OCI-LY7 (cell line): ENCODE data around the gene ADGRG6. TPM values are rescaled to one million over a fixed set of nuclear protein-coding genes. Genes with fewer than 3 reads are reported as not detected.

Experiments used
- BruUV-seq: library from RNA; stranded (reverse); fragments of 400-500 nt; replicated peaks from 2 replicates; lab custom pipeline; 2021; lab: Mats Ljungman, UMichigan
- CTCF ChIA-PET: fragments of 300-600 bp; sonication (Branson Sonifier 250); formaldehyde crosslinking; loops from one replicate; lab custom pipeline; 2022; ENCODE audit warnings: antibody characterized with exemption; ENCODE audit not compliant: unreplicated experiment; lab: Charles Lee
- POLR2A ChIA-PET: fragments of 300-600 bp; sonication (Branson Sonifier 250); formaldehyde crosslinking; loops from one replicate; lab custom pipeline; 2022; ENCODE audit warnings: antibody characterized with exemption; lab: Charles Lee
- DNase-seq: peaks from one replicate; pipeline ENCODE4 v3.0.0-alpha.2; 2015; ENCODE audit warnings: low spot score
- H2AFZ ChIP-seq: fragments of 200-600 bp; sonication (generic), shearing (Covaris generic); 2 replicates; pipeline ENCODE4 v1.6.1; 2014; ENCODE audit warnings: mild to moderate bottlenecking, antibody characterized with exemption, low read length, moderate library complexity
- H3K27ac ChIP-seq: fragments of 200-600 bp; sonication (generic); 2 replicates; pipeline ENCODE4 v1.5.1; 2014; ENCODE audit warnings: mixed run types, low read depth, mild to moderate bottlenecking, moderate library complexity, low read length, inconsistent platforms; ENCODE audit not compliant: poor library complexity, severe bottlenecking
- H3K36me3 ChIP-seq: fragments of 200-600 bp; sonication (generic); 2 replicates; pipeline ENCODE4 v1.6.1; 2014; ENCODE audit warnings: mild to moderate bottlenecking, antibody characterized with exemption, low read length, moderate library complexity, mixed read lengths; ENCODE audit not compliant: insufficient read depth
- H3K4me1 ChIP-seq: fragments of 200-600 bp; sonication (generic); 2 replicates; pipeline ENCODE4 v1.5.1; 2014; ENCODE audit warnings: mild to moderate bottlenecking, low read length; ENCODE audit not compliant: insufficient read depth, poor library complexity, severe bottlenecking
- H3K4me2 ChIP-seq: fragments of 200-600 bp; sonication (generic); 2 replicates; pipeline ENCODE4 v1.6.1; 2014; ENCODE audit warnings: mild to moderate bottlenecking, low read length
- H3K4me3 ChIP-seq: fragments of 200-600 bp; sonication (generic); 2 replicates; pipeline ENCODE4 v1.5.1; 2014; ENCODE audit warnings: mild to moderate bottlenecking, low read depth, low read length; ENCODE audit not compliant: poor library complexity, severe bottlenecking
- H3K79me2 ChIP-seq: fragments of 200-600 bp; sonication (generic); 2 replicates; pipeline ENCODE4 v1.6.1; 2016; ENCODE audit warnings: low read depth, mild to moderate bottlenecking, low read length, moderate library complexity, mixed read lengths; ENCODE audit not compliant: insufficient read depth
- H3K9me2 ChIP-seq: fragments of 200-600 bp; sonication (generic); 2 replicates; pipeline ENCODE4 v1.6.1; 2016; ENCODE audit warnings: mild to moderate bottlenecking, low read length, mixed read lengths; ENCODE audit not compliant: insufficient read depth
- H3K9me3 ChIP-seq: fragments of 200-600 bp; sonication (generic); 2 replicates; pipeline ENCODE4 v1.6.1; 2014; ENCODE audit warnings: mild to moderate bottlenecking, mixed run types, low read length, mixed read lengths
- H4K20me1 ChIP-seq: fragments of 200-600 bp; sonication (generic); 2 replicates; pipeline ENCODE4 v1.6.1; 2014; ENCODE audit warnings: mild to moderate bottlenecking, antibody characterized with exemption, low read length, moderate library complexity, mixed read lengths; ENCODE audit not compliant: insufficient read depth
- EZH2phosphoT487 ChIP-seq: fragments of 200-600 bp; sonication (generic); IDR thresholded peaks from 2 replicates; pipeline ENCODE4 v1.6.1; 2018; ENCODE audit warnings: low read depth, borderline replicate concordance, mild to moderate bottlenecking, mixed run types, antibody characterized with exemption, low read length, moderate library complexity, mixed read lengths
- intact Hi-C: fragments of 100-400 bp; cut with micrococcal nuclease; formaldehyde crosslinking; loops from one replicate; pipeline ENCODE4 v1.10.0; 2022; ENCODE audit not compliant: unreplicated experiment
- total RNA-seq, 2 experiments: library from RNA; depleted of rRNA in 1 of 2; stranded (reverse); fragments of >200 nt in 1 of 2; shearing (Covaris generic) in 1 of 2; gene quantifications; 2 replicates each; pipeline ENCODE4 v1.2.3, GENCODE V29; 2014 to 2022
- TF ChIP-seq, protein P1 (sequence below): fragments of 200-600 bp; sonication (generic); conservative IDR thresholded peaks from 2 replicates; pipeline ENCODE4 v1.5.1; 2014; ENCODE audit warnings: mild to moderate bottlenecking, antibody characterized with exemption, low read length, moderate library complexity, mixed read lengths

Gene ADGRG6
- total RNA-seq, 2 experiments from 2014 or later, result not detected

DNA sequence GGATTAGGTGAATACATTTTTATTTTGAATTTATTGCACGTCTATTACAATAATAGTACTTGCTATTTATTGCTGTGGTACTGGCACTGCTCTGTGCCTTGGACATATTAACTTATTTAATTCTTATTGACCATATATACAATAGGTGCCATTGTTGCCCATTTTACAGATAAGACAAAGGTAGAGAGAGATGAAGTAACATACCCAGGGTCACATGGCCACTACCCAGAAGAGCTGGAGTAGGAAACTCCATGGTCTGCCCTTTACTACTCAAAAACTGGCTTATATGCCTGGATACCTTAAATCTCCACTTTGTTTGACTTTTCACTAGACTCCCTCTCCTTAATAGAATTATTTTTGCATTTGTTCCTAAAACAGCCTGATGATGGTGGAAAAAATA is 67.5 kb downstream of the ADGRG6 start:
- Histone ChIP-seq H3K4me3 (no peak overlapping the region), H3K4me2 (no peak overlapping the region), H3K4me1 (no peaks in the 10 kb centered on the region), H2AFZ (no peak overlapping the region), H3K79me2 (no peaks in the 10 kb centered on the region), H4K20me1 (no peaks in the 10 kb centered on the region), H3K9me3 (no peaks in the 10 kb centered on the region), H3K9me2 (no peaks in the 10 kb centered on the region), H3K36me3 (no peaks in the 10 kb centered on the region), H3K27ac (no peak overlapping the region)
- no TSS peak for BruUV-seq
- intact Hi-C loops, result no loop called here
- POLR2A ChIA-PET, result no interaction called here
- DNase-seq, result no peak
- CTCF ChIA-PET, result no interaction called here
- TF ChIP-seq, protein P1, sequence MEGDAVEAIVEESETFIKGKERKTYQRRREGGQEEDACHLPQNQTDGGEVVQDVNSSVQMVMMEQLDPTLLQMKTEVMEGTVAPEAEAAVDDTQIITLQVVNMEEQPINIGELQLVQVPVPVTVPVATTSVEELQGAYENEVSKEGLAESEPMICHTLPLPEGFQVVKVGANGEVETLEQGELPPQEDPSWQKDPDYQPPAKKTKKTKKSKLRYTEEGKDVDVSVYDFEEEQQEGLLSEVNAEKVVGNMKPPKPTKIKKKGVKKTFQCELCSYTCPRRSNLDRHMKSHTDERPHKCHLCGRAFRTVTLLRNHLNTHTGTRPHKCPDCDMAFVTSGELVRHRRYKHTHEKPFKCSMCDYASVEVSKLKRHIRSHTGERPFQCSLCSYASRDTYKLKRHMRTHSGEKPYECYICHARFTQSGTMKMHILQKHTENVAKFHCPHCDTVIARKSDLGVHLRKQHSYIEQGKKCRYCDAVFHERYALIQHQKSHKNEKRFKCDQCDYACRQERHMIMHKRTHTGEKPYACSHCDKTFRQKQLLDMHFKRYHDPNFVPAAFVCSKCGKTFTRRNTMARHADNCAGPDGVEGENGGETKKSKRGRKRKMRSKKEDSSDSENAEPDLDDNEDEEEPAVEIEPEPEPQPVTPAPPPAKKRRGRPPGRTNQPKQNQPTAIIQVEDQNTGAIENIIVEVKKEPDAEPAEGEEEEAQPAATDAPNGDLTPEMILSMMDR, result no peak
- TF ChIP-seq EZH2phosphoT487, result no peak

DNA sequence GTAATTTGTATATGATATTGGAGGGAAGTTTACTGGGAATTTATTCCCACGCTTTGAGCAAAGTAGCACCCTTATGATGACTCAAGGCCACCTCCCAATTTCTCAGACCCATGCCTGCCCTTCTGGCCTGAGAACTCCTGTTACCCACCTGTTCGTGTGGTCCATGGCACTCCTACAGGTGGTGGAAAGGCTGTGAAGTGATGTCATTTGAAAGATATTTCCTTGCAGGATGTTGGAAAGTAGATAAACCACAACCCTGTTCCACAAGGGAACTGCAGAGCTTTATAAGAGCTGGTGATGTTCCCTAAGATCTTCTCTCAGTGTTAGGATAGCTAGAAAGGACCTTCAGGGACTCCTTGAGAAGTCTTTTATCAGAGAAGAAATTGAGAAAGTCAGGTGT is 70.5 kb downstream of the ADGRG6 start:
- Histone ChIP-seq H3K4me1 (no peaks in the 10 kb centered on the region), H3K4me3 (no peak overlapping the region), H3K36me3 (no peaks in the 10 kb centered on the region), H2AFZ (no peak overlapping the region), H3K4me2 (no peak overlapping the region), H3K79me2 (no peaks in the 10 kb centered on the region), H3K9me2 (no peaks in the 10 kb centered on the region), H4K20me1 (no peaks in the 10 kb centered on the region), H3K27ac (no peak overlapping the region), H3K9me3 (no peaks in the 10 kb centered on the region)
- no peak for DNase-seq
- CTCF ChIA-PET, result no interaction called here
- POLR2A ChIA-PET, result interaction anchor here (1.4 kb wide), 1 partner anchor 217 kb away, joined by 3 read pairs; no protein-coding TSS in a partner anchor
- no TSS peak for BruUV-seq
- TF ChIP-seq, protein P1, result no peak
- TF ChIP-seq EZH2phosphoT487, result no peak
- intact Hi-C loops, result no loop called here

DNA sequence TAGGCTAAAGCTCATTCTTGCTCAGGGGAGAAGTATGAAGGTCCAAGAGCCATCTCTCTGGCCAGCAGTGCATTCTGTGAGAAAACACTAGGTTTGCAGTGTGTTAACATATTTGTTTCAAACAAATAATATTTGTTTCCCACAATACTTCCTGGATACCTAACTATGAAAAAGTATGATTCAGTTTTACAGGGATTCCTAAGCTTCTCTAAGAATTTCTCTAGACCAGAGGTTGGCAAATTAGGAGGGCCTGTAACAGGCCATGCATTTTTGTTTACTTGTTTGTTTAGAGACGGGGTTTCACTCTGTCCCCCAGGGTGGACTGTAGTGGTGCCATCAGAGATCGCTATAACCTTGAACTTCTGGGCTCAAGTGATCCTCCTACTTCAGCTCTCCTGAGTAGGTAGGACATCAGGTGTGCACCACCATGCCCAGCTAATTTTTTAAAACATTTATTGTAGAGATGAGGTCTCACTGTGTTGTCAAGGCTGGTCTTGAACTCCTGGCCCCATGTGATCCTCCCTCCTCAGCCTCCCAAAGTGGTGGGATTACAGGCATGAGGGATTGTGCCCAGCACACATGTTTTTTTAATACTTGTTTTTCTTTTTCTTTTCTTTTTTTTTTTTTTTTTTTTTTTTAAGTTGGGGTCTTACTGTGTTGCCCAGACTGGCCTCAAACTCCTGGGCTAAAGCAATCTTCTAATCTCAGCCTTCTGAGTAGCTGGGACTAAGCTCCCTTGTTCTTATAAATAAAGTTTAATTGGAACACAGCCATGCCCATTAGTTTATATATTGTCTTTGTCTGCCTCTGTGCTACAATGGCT is 71.7 kb downstream of the ADGRG6 start:
- ChIA-PET POLR2A (interaction anchor here (0.6 to 1.4 kb wide), 3 partner anchors 11 to 218 kb away, joined by 3 to 6 read pairs (median 3); no protein-coding TSS in a partner anchor), CTCF (no interaction called here)
- no peaks in the 10 kb centered on the region for H3K9me2 ChIP-seq
- no peak overlapping the region for H3K4me2 ChIP-seq
- H3K36me3 ChIP-seq, result no peaks in the 10 kb centered on the region
- no TSS peak for BruUV-seq
- no peak overlapping the region for H2AFZ ChIP-seq
- TF ChIP-seq EZH2phosphoT487, result no peak
- TF ChIP-seq, protein P1, result no peak
- no peaks in the 10 kb centered on the region for H4K20me1 ChIP-seq
- H3K79me2 ChIP-seq, result no peaks in the 10 kb centered on the region
- intact Hi-C loops, result no loop called here
- no peaks in the 10 kb centered on the region for H3K4me1 ChIP-seq
- no peak overlapping the region for H3K4me3 ChIP-seq
- no peak for DNase-seq
- H3K27ac ChIP-seq, result no peak overlapping the region
- no peaks in the 10 kb centered on the region for H3K9me3 ChIP-seq
